Bronchial epithelial cell (primary cell): ENCODE results near the gene LRGUK. TPM values are rescaled to one million over a fixed set of nuclear protein-coding genes. Genes with fewer than 3 reads are reported as not detected.
A peak's percentile ranks its signal among the peaks of the same experiment; 100 is the strongest.

Experiments used
- DNase-seq: peaks from one replicate; pipeline ENCODE4 v3.0.0-alpha.2; 2010; ENCODE audit warnings: low read depth
- FAIRE-seq: peaks from 2 replicates; lab custom pipeline; 2011; peaks lifted over from hg19 to GRCh38; lab: Jason Lieb, UNC
- H3K27me3 ChIP-seq: 2 replicates; pipeline ENCODE4 v1.5.1; 2011; ENCODE audit warnings: low read length; ENCODE audit not compliant: control insufficient read depth, insufficient read depth
- H3K36me3 ChIP-seq: 2 replicates; pipeline ENCODE4 v1.5.1; 2011; ENCODE audit warnings: low read length; ENCODE audit not compliant: control insufficient read depth, insufficient read depth
- H3K4me3 ChIP-seq: 2 replicates; pipeline ENCODE4 v1.5.1; 2011; ENCODE audit warnings: mild to moderate bottlenecking, low read depth, low read length, control low read depth
- total RNA-seq: library from RNA; depleted of rRNA; stranded (reverse); fragments of >200 nt; gene quantifications from 2 replicates; pipeline ENCODE4 v1.2.1, GENCODE V29; 2014
- TF ChIP-seq, protein P1 (sequence below): IDR thresholded peaks from 2 replicates; pipeline ENCODE4 v1.5.1; 2011; ENCODE audit warnings: mild to moderate bottlenecking, moderate library complexity, low read length, control low read depth, inconsistent platforms; ENCODE audit not compliant: insufficient read depth, severe bottlenecking

The LRGUK gene
- total RNA-seq, 1 donor from 2014 or later, result under 0.01 TPM

DNA sequence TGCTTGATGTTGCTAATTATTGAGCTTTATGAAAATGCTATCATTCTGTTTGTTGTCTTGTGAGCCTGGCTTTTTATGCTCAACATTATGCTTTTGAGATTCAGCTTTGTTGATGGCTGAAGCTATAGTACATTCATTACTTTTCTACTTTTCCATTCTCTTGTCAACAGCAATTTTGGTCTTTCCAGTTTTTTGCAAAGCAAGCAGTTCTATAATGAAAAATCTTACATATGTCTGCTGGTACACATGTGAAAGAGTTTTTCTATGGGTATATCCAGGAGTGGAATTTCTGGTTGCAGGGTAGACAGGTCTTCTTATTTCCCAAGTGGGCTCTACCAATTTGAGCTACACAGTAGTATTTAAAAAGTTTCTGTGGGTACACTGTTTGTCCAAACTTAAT lies 152.8 kb downstream of the LRGUK start:
- TF ChIP-seq, protein P1, sequence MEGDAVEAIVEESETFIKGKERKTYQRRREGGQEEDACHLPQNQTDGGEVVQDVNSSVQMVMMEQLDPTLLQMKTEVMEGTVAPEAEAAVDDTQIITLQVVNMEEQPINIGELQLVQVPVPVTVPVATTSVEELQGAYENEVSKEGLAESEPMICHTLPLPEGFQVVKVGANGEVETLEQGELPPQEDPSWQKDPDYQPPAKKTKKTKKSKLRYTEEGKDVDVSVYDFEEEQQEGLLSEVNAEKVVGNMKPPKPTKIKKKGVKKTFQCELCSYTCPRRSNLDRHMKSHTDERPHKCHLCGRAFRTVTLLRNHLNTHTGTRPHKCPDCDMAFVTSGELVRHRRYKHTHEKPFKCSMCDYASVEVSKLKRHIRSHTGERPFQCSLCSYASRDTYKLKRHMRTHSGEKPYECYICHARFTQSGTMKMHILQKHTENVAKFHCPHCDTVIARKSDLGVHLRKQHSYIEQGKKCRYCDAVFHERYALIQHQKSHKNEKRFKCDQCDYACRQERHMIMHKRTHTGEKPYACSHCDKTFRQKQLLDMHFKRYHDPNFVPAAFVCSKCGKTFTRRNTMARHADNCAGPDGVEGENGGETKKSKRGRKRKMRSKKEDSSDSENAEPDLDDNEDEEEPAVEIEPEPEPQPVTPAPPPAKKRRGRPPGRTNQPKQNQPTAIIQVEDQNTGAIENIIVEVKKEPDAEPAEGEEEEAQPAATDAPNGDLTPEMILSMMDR, result no peak
- DNase-seq, result no peak
- Histone ChIP-seq H3K27me3 (peaks cover 4% of the 10 kb centered on the region), H3K36me3 (no peaks in the 10 kb centered on the region), H3K4me3 (no peak overlapping the region)
- FAIRE-seq, result no peak

DNA sequence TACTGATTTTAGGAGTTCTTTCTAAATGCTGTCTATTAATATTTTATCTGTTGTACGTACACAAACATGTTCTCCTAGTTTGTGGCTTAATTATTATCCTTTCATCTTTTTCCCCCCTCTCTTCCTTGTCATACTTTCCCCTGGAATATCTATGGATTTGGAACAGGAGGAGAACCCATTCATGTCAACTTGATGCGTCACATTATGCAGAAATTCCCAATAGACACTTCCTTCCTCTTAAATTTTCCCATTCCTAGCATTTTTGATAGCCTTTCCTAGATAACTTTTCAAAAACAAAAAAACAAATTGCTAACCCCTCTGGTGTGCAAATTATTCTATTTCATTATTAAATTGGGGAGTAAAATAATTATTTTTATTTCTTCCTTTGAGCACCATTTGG lies 153.4 kb downstream of the LRGUK start:
- FAIRE-seq (no peak), DNase-seq (no peak)
- no peak overlapping the region for H3K4me3 ChIP-seq

DNA sequence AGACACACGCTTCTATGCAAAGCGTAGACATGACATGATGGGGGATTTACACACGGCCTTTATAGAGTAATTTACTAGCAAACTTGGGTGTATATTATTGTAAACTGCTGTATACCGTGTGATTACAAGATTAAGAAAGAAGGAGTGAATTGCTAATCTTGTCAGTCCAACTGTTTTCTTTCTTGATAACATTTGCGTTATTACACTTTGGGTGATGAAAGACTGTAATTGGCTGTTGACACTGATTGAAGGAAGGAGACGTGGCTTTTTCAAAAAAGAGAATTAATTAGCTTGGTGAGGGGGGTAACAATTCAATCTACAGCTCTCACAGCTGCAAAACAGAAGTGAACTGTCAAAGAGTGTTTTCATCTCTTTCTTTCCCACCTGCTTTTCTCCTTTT lies 156.9 kb downstream of the LRGUK start:
- FAIRE-seq, result no peak
- DNase-seq, result no peak
- H3K4me3 ChIP-seq, result no peak overlapping the region

More for the DNA sequence above, 153.4 kb downstream of the LRGUK start:
- H3K36me3 ChIP-seq, result no peaks in the 10 kb centered on the region
- TF ChIP-seq, protein P1, result no peak
- peaks cover 4% of the 10 kb centered on the region for H3K27me3 ChIP-seq

DNA sequence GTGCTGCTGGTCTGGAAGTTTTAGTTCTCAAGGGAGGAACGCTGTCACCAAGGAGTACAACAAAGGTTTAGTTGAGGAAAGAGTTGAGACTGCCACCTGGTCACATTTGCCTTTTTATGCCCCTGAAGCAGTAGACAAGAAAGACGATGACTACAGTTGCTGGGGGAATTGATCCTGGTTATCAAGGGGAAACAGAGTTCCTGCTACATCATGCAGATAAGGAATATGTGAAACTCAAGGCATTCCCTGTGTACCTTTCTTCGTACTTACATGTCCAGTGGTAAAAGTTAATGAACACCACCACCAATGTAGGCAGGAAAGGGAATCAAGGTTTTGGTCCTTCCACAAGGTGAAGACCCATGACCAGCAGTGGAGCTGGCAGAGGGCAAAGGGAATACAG lies 157.8 kb downstream of the LRGUK start:
- peak; percentile 55 for FAIRE-seq
- Histone ChIP-seq H3K27me3 (no peaks in the 10 kb centered on the region), H3K36me3 (no peaks in the 10 kb centered on the region), H3K4me3 (no peak overlapping the region)
- TF ChIP-seq, protein P1, result no peak
- no peak for DNase-seq

More for the DNA sequence above, 156.9 kb downstream of the LRGUK start:
- no peaks in the 10 kb centered on the region for H3K27me3 ChIP-seq
- TF ChIP-seq, protein P1, result no peak
- no peaks in the 10 kb centered on the region for H3K36me3 ChIP-seq

DNA sequence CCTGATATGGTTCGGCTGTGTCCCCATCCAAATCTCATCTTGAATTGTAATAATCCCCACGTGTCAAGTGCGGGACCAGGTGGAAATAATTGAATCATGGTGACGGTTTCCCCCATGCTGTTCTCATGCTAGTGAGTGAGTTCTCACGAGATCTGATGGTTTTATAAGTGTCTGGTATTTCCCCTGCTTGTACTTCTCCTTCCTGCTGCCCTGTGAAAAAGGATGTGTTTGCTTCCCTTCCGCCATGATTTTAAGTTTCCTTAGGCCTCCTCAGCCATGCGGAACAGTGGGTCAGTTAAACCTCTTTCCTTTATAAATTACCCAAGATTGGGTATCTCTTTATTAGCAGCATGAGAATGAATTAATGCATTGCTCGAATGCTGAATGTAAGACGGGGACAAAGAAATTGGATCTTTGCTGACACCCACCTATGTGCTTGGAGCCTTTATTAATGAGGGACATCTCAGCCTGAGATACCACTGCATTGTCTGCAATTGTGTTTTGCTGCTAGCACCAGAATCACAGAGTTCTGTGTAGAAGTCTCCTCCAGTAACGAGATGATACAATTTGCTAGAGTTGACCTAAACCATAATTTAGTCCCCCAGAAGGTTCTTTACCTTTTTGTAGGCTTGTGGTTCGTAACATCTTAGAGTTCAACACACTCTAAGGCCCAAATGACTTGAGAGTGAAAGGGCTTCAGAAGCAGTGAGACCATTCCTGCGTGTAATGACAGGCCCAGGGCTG lies 160.9 kb downstream of the LRGUK start:
- Histone ChIP-seq H3K4me3 (no peak overlapping the region), H3K36me3 (no peaks in the 10 kb centered on the region), H3K27me3 (no peaks in the 10 kb centered on the region)
- FAIRE-seq (no peak), DNase-seq (peak; percentile 50)
- TF ChIP-seq, protein P1, result no peak
